ENCODE measurements around the gene ANP32D.
"Not testable (repeated sequence)": the region's sequence is repeated elsewhere in the genome, so short reads cannot be mapped to it uniquely, and the experiment has no call there.

The ANP32D gene

DNA sequence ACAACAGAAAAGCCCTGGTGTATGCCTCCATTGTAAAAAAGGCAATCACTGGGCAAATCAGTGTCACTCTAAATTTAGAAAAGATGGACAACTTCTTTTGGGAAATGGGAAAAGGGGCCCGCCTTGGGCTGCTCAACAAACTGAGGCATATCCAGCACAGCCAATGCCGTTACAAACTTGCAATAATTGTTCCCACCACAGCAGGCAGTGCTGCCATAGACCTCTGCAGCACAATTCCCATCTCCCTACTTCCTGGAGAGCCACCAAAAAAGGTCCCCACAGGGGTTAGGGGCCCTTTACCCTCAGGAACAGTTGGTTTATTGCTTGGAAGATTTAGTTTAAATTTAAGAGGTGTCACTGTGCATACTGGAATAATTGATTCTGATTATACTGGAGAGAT is 36.6 kb downstream of the ANP32D start:
- no peak for DNase-seq

DNA sequence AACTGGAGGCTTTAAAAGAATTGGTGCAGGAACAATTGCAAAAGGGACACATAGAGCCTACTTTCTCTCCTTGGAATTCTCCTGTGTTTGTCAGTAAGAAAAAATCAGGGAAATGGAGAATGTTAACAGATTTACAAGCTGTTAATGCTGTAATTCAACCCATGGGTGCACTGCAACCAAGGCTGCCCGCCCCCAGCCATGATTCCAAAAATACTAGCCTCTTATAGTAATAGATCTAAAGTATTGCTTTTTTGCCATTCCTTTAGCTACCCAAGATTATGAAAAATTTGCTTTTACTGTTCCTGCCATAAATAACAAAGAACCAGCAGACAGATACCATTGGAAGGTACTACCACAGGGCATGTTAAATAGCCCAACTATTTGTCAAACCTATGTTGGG is 37.8 kb downstream of the ANP32D start:
- no peak for DNase-seq

DNA sequence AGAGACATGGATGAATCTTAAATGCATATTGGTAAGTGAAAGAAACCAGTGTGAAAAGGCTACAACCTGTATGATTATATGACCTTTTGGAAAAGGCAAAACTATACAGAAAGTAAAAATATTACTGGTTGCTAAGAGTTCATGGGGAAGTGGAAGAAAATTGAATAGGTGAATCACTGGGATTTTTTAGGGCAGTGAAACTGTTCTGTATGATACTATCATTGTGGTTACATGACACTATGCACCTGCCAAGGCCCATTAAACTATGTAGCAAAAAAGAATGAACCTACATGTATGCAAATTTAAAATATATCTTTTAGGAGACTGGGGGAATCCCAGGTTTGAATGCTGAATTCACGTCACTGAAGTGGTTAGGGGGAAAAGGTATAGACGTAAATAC is 40.5 kb downstream of the ANP32D start:
- DNase-seq = no peak

DNA sequence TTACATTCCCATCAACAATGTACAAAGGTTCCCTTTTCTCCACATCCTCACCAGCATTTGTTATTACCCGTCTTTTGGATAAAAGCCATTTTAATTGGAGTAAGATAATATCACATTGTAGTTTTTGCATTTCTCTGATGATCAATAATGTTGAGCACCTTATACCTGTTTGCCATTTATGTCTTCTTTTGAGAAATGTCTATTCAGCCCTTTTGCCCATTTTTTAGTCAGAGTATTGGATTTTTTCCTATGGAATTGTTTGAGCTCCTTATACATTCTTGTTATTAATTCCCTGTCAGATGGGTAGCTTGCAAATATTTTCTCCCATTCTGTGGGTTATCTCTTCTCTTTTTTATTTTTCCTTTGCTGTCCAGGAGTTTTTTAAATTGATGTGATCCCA is 42.4 kb downstream of the ANP32D start:
- no peak for DNase-seq

DNA sequence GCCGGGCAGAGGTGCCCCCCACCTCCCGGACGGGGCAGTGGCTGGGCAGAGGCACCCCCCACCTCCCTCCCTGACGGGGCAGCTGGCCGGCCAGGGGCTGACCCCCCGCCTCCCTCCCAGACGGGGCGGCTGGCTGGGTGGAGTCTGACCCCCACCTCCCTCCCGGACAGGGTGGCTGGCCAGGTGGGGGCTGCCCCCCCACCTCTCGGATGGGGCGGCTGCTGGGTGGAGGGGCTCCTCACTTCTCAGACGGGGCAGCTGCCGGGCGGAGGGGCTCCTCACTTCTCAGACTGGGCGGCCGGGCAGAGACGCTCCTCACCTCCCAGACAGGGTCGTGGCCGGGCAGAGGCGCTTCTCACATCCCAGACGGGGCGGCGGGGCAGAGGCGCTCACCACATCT is 48.0 kb downstream of the ANP32D start:
- DNase-seq = not testable (repeated sequence)

Measured in NCI-H2171 treated with DMSO at 0.1 percent for 48 hours (cell line).